PC-3 (cell line): ENCODE measurements around the gene ZXDC.

Experiments
- CTCF ChIP-seq: fragments of 300-600 bp; sonication (generic); conservative IDR thresholded peaks from 2 replicates; pipeline ENCODE4 v1.5.1; 2017; ENCODE audit warnings: antibody characterized with exemption, low read depth, mild to moderate bottlenecking, low read length
- EZH2 ChIP-seq: fragments of 300-600 bp; sonication (generic); IDR thresholded peaks from one replicate; pipeline ENCODE4 v1.6.1; 2017; ENCODE audit warnings: antibody characterized with exemption, mild to moderate bottlenecking, low read length; ENCODE audit not compliant: unreplicated experiment

- TF ChIP-seq CTCF, result no peak
- TF ChIP-seq EZH2, result no peak
Measured at GRCh38 chr3:126464494-126464893, 11.2 kb downstream of the ZXDC start.
